Endodermal cell (in vitro differentiated cells): ENCODE results near the gene CHN1. TPM values are rescaled to one million over a fixed set of nuclear protein-coding genes. Genes with fewer than 3 reads are reported as not detected.

ENCODE experiments used
- DNase-seq: peaks from one replicate; pipeline ENCODE4 v3.0.0-alpha.2; 2017
- H3K27ac ChIP-seq: 2 replicates; pipeline ENCODE4 v1.5.1; 2013; ENCODE audit warnings: mild to moderate bottlenecking, low read depth, low read length, moderate library complexity
- H3K27me3 ChIP-seq: 2 replicates; pipeline ENCODE4 v1.6.1; 2013; ENCODE audit warnings: mild to moderate bottlenecking, low read length, moderate library complexity; ENCODE audit not compliant: insufficient read depth, control insufficient read depth, poor library complexity, severe bottlenecking
- H3K36me3 ChIP-seq: 2 replicates; pipeline ENCODE4 v1.7.0; 2013; ENCODE audit warnings: mild to moderate bottlenecking, low read length, moderate library complexity; ENCODE audit not compliant: control insufficient read depth, insufficient read depth
- H3K4me1 ChIP-seq: one replicate; pipeline ENCODE4 v1.7.0; 2013; ENCODE audit warnings: low read length; ENCODE audit not compliant: control insufficient read depth, insufficient read depth
- H3K4me3 ChIP-seq: 2 replicates; pipeline ENCODE4 v1.5.1; 2013; ENCODE audit warnings: mild to moderate bottlenecking, low read length, moderate library complexity
- H3K9ac ChIP-seq: 2 replicates; pipeline ENCODE4 v1.6.1; 2013; ENCODE audit warnings: mild to moderate bottlenecking, low read length, moderate library complexity; ENCODE audit not compliant: poor library complexity, severe bottlenecking; ENCODE audit errors: extremely low read depth
- H3K9me3 ChIP-seq: 2 replicates; pipeline ENCODE4 v1.6.1; 2013; ENCODE audit warnings: mild to moderate bottlenecking, low read length, moderate library complexity; ENCODE audit not compliant: control insufficient read depth
- H3K27ac Mint-ChIP-seq: 2 replicates; pipeline ENCODE4 v1.8.0; 2020; ENCODE audit warnings: mixed read lengths
- H3K27me3 Mint-ChIP-seq: 2 replicates; pipeline ENCODE4 v1.8.0; 2021; ENCODE audit warnings: mild to moderate bottlenecking, mixed read lengths; ENCODE audit not compliant: insufficient read depth
- H3K36me3 Mint-ChIP-seq: 2 replicates; pipeline ENCODE4 v1.8.0; 2020; ENCODE audit warnings: low read depth, mixed read lengths
- H3K4me1 Mint-ChIP-seq: 2 replicates; pipeline ENCODE4 v1.8.0; 2020; ENCODE audit warnings: mixed read lengths
- H3K4me3 Mint-ChIP-seq: 2 replicates; pipeline ENCODE4 v1.8.0; 2020; ENCODE audit warnings: mild to moderate bottlenecking, moderate library complexity, mixed read lengths
- H3K9me3 Mint-ChIP-seq: 2 replicates; pipeline ENCODE4 v1.8.0; 2020; ENCODE audit warnings: mild to moderate bottlenecking, mixed read lengths
- WGBS, 2 experiments: methylation state at CpG; one replicate each; pipeline versions ENCODE4 v1.1.5 to v1.1.7; 2013; ENCODE audit warnings: missing lambda C conversion rate in 2 of 2, mixed read lengths in 1 of 2; ENCODE audit not compliant: insufficient coverage in 1 of 2, insufficient read length in 1 of 2; 5-methylcytosine and 5-hydroxymethylcytosine counted together
- total RNA-seq, 2 donors: library from RNA; stranded (reverse); fragmentation: NEBNext Ultra II Directional in 1 of 2; extraction: Animal tissue kit (Norgen Biotek cat#: 25700) in 1 of 2; gene quantifications; 2 replicates in 1 of 2; 3 replicates in 1 of 2; pipeline ENCODE4 v1.2.1, GENCODE V29; 2021
- TF ChIP-seq, protein P1 (sequence below): fragments of 200-600 bp; sonication (generic); conservative IDR thresholded peaks from 2 replicates; pipeline ENCODE4 v1.5.0; 2021; ENCODE audit warnings: antibody characterized with exemption, mild to moderate bottlenecking

Gene CHN1
- total RNA-seq, 2 donors from 2014 or later = 24.3 to 28.8 TPM

GRCh38 chr2:174820361-174820760, 184.8 kb downstream of the CHN1 start:
- H3K27ac Mint-ChIP-seq = no peak overlapping the region

DNA sequence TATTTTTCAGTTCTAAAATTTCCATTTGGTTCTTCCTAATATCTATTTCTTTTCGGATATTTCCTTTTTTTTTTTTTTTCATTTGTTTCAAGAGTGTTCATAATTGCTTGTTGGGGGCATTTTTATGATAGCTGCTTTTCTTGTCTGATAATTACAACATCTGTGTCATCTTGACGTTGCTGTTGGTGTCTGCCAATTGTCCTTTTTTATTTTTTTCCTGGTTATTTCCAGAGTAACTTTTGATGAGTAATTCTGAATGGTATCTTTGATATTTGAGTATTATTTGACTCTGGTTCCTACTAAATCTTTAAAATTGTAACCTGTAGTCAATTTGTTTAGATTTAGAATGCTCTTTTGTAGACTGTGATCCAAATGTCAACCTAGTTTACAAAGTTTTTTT, 189.7 kb downstream of the CHN1 start:
- H3K4me3 ChIP-seq = no peak overlapping the region
- Mint-ChIP-seq H3K27me3 (no peaks in the 10 kb centered on the region), H3K4me1 (no peaks in the 10 kb centered on the region), H3K4me3 (no peak overlapping the region), H3K27ac (no peak overlapping the region), H3K9me3 (peaks cover 4% of the 10 kb centered on the region), H3K36me3 (peaks cover 12% of the 10 kb centered on the region)
- TF ChIP-seq, protein P1, sequence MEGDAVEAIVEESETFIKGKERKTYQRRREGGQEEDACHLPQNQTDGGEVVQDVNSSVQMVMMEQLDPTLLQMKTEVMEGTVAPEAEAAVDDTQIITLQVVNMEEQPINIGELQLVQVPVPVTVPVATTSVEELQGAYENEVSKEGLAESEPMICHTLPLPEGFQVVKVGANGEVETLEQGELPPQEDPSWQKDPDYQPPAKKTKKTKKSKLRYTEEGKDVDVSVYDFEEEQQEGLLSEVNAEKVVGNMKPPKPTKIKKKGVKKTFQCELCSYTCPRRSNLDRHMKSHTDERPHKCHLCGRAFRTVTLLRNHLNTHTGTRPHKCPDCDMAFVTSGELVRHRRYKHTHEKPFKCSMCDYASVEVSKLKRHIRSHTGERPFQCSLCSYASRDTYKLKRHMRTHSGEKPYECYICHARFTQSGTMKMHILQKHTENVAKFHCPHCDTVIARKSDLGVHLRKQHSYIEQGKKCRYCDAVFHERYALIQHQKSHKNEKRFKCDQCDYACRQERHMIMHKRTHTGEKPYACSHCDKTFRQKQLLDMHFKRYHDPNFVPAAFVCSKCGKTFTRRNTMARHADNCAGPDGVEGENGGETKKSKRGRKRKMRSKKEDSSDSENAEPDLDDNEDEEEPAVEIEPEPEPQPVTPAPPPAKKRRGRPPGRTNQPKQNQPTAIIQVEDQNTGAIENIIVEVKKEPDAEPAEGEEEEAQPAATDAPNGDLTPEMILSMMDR = no peak
- H3K36me3 ChIP-seq = peaks cover 11% of the 10 kb centered on the region
- H3K4me1 ChIP-seq = no peaks in the 10 kb centered on the region
- no peak overlapping the region for H3K27ac ChIP-seq
- no peak for DNase-seq
- WGBS, 2 experiments = 46% methylated on average over 1 of the region's 2 CpGs; no CpG with 5 or more reads in 1 of the 2 experiments
- no peaks in the 10 kb centered on the region for H3K27me3 ChIP-seq
- no peak overlapping the region for H3K9ac ChIP-seq
- no peaks in the 10 kb centered on the region for H3K9me3 ChIP-seq

More at GRCh38 chr2:174820361-174820760, 184.8 kb downstream of the CHN1 start:
- Mint-ChIP-seq H3K27me3 (no peaks in the 10 kb centered on the region), H3K36me3 (peaks cover 30% of the 10 kb centered on the region), H3K9me3 (peaks cover 4% of the 10 kb centered on the region), H3K4me3 (no peak overlapping the region), H3K4me1 (no peaks in the 10 kb centered on the region)
- Histone ChIP-seq H3K36me3 (peaks cover 24% of the 10 kb centered on the region), H3K9me3 (no peaks in the 10 kb centered on the region), H3K27ac (no peak overlapping the region), H3K9ac (no peak overlapping the region), H3K4me3 (no peak overlapping the region), H3K4me1 (no peaks in the 10 kb centered on the region), H3K27me3 (no peaks in the 10 kb centered on the region)
- WGBS, 2 experiments = 96% methylated on average over 5 to 6 of the region's 6 CpGs
- DNase-seq = no peak
- TF ChIP-seq, protein P1 = no peak

- H3K36me3 ChIP-seq = peaks cover 18% of the 10 kb centered on the region
- peaks cover 11% of the 10 kb centered on the region for H3K36me3 Mint-ChIP-seq
- no peak for DNase-seq
- H3K27ac Mint-ChIP-seq = no peak overlapping the region
- 89 to 96% methylated on average over 7 of the region's 7 CpGs for WGBS, 2 experiments
- no peak overlapping the region for H3K4me3 Mint-ChIP-seq
- H3K9me3 Mint-ChIP-seq = no peaks in the 10 kb centered on the region
- no peaks in the 10 kb centered on the region for H3K27me3 ChIP-seq
- H3K4me3 ChIP-seq = no peak overlapping the region
- no peaks in the 10 kb centered on the region for H3K9me3 ChIP-seq
- no peaks in the 10 kb centered on the region for H3K4me1 ChIP-seq
- TF ChIP-seq, protein P1 = no peak
- H3K4me1 Mint-ChIP-seq = no peaks in the 10 kb centered on the region
- no peak overlapping the region for H3K9ac ChIP-seq
- no peaks in the 10 kb centered on the region for H3K27me3 Mint-ChIP-seq
- no peak overlapping the region for H3K27ac ChIP-seq
Measured at GRCh38 chr2:174812037-174812436, 193.1 kb downstream of the CHN1 start.
